ENCODE data around the gene ZBTB11.
"Not testable (repeated sequence)": the region's sequence is repeated elsewhere in the genome, so short reads cannot be mapped to it uniquely, and the experiment has no call there.

The ZBTB11 gene

GRCh38 chr3:101613014-101613413, 63.9 kb downstream of the ZBTB11 start:
- DNase-seq = not testable (repeated sequence)

GRCh38 chr3:101611023-101611422, 65.9 kb downstream of the ZBTB11 start:
- DNase-seq = no peak

- not testable (repeated sequence) for DNase-seq
Observed at GRCh38 chr3:101605398-101605797, 71.5 kb downstream of the ZBTB11 start.

GRCh38 chr3:101603184-101603583, 73.7 kb downstream of the ZBTB11 start:
- DNase-seq = no peak

GRCh38 chr3:101602731-101603130, 74.2 kb downstream of the ZBTB11 start:
- no peak for DNase-seq

Data from EL (cell line).